Sigmoid colon (tissue), 7 donors: ENCODE measurements around the gene KRTAP10-5. TPM values are rescaled to one million over a fixed set of nuclear protein-coding genes. Genes with fewer than 3 reads are reported as not detected.
"Not testable (repeated sequence)": the region's sequence is repeated elsewhere in the genome, so short reads cannot be mapped to it uniquely, and the experiment has no call there.

Experiments used
- DNase-seq: peaks from one replicate; pipeline ENCODE4 v3.0.0-alpha.2; 2019
- H3K27ac ChIP-seq, 4 donors: fragments of 200-600 bp; sonication (generic); one replicate each; pipeline ENCODE4 v1.5.1; 2016 to 2019; ENCODE audit warnings: mild to moderate bottlenecking in 1 of 4
- H3K27me3 ChIP-seq, 3 donors: fragments of 200-600 bp; sonication (generic); one replicate each; pipeline ENCODE4 v1.5.1; 2019; ENCODE audit warnings: mild to moderate bottlenecking in 1 of 3
- H3K36me3 ChIP-seq, 4 donors: fragments of 200-600 bp; sonication (generic); one replicate each; pipeline ENCODE4 v1.5.1; 2016 to 2019
- H3K4me1 ChIP-seq, 4 donors: fragments of 200-600 bp; sonication (generic); one replicate each; pipeline ENCODE4 v1.5.1; 2017 to 2019
- H3K4me3 ChIP-seq, 4 donors: fragments of 200-600 bp; sonication (generic); one replicate each; pipeline ENCODE4 v1.5.1; 2017 to 2019; ENCODE audit warnings: mild to moderate bottlenecking in 2 of 4, moderate library complexity in 1 of 4
- H3K9me3 ChIP-seq, 4 donors: fragments of 200-600 bp in 3 of 4; sonication (generic) in 3 of 4; one replicate each; pipeline versions ENCODE4 v1.5.1 to v1.6.1; 2013 to 2019
- CTCF ChIP-seq, 4 experiments: fragments of 450-650 bp in 3 of 4; fragments of 200-600 bp in 1 of 4; IDR thresholded peaks; one replicate each; pipeline ENCODE4 v1.5.1; 2016 to 2019; ENCODE audit warnings: antibody characterized with exemption in 4 of 4, mild to moderate bottlenecking in 3 of 4, moderate library complexity in 2 of 4
- EP300 ChIP-seq, 4 donors: sonication (generic); formaldehyde crosslinking; IDR thresholded peaks; one replicate each; pipeline ENCODE4 v1.6.1; 2017; ENCODE audit warnings: antibody characterized with exemption in 4 of 4
- POLR2A ChIP-seq, 2 donors: fragments of 450-650 bp; IDR thresholded peaks; one replicate each; pipeline ENCODE4 v1.6.1; 2016; ENCODE audit warnings: antibody characterized with exemption in 2 of 2, mild to moderate bottlenecking in 2 of 2, moderate library complexity in 2 of 2
- POLR2AphosphoS5 ChIP-seq, 4 donors: sonication (generic); formaldehyde crosslinking; IDR thresholded peaks; one replicate each; pipeline ENCODE4 v1.6.1; 2017; ENCODE audit warnings: antibody characterized with exemption in 4 of 4
- WGBS, 2 donors: extraction: QIAGEN DNeasy Blood & Tissue Kit; methylation state at CpG; one replicate each; pipeline ENCODE4 v1.1.7; 2013; 5-methylcytosine and 5-hydroxymethylcytosine counted together
- intact Hi-C: fragments of 100-400 bp; cut with DNase I; formaldehyde crosslinking; loops from one replicate; pipeline ENCODE4 v1.15.1; 2023
- polyA plus RNA-seq, 3 donors: library from polyadenylated mRNA; stranded (reverse); fragments of 200-250 nt; gene quantifications; one replicate each; pipeline ENCODE4 v1.2.3, GENCODE V29; 2013
- total RNA-seq, 4 donors: library from RNA; depleted of rRNA; stranded (reverse); fragments of >200 nt; gene quantifications; one replicate each; pipeline ENCODE4 v1.1.0, GENCODE V29; 2016
- donor health status: healthy with polysubstance abuse.
- donor health status: Bipolar disorder and iron deficiency.
- donor health status: healthy.

Gene KRTAP10-5
- total and polyA plus RNA-seq, 7 donors = not detected

DNA sequence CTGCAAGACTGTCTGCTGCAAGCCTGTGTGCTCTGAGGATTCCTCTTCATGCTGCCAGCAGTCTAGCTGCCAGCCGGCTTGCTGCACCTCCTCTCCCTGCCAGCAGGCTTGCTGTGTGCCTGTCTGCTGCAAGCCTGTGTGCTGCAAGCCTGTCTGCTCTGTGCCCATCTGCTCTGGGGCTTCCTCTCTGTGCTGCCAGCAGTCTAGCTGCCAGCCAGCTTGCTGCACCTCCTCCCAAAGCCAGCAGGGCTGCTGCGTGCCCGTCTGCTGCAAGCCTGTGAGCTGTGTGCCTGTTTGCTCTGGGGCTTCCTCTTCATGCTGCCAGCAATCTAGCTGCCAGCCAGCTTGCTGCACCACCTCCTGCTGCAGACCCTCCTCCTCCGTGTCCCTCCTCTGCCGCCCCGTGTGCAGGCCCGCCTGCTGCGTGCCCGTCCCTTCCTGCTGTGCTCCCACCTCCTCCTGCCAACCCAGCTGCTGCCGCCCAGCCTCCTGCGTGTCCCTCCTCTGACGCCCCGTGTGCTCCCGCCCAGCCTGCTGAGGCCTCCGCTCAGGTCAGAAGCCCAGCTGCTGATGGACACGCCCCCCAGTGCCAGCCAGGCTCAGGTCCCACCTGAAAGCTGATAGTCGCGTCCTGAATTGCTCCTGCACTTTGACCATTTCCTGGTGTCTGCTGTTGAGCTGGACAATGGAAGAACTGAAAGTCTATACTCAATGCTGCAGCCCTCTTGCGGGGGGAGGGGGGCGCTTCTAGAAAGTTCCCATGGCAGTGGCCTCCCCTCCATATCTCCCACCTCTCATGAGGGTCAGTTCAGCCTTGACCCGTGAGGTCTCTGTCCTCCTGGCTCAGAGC lies 5.7 kb downstream of the KRTAP10-5 start:
- Histone ChIP-seq H3K27me3 (peaks cover 0 to 14% (median 0%) of the 10 kb centered on the region in 3 donors), H3K27ac (no peak overlapping the region), H3K4me1 (no peaks in the 10 kb centered on the region), H3K9me3 (peaks cover 0 to 3% (median 2%) of the 10 kb centered on the region in 4 donors), H3K4me3 (no peak overlapping the region), H3K36me3 (no peaks in the 10 kb centered on the region)
- intact Hi-C loops = no loop called here
- no peak for TF ChIP-seq POLR2AphosphoS5 (IDR thresholded peaks at IDR 0.05)
- no peak for TF ChIP-seq EP300 (IDR thresholded peaks at IDR 0.05)
- TF ChIP-seq POLR2A (IDR thresholded peaks at IDR 0.05) = no peak
- no peak for TF ChIP-seq CTCF (IDR thresholded peaks at IDR 0.05)
- 10 to 37% methylated on average over 21 of the region's 21 CpGs for WGBS, 2 donors
- DNase-seq = no peak

- H3K27ac ChIP-seq, H3K36me3 ChIP-seq, DNase-seq, H3K4me1 ChIP-seq, H3K4me3 ChIP-seq, intact Hi-C loops, H3K9me3 ChIP-seq: not testable (repeated sequence)
- 35 to 69% methylated on average over 22 of the region's 25 CpGs for WGBS, 2 donors
- peaks cover 0 to 14% (median 0%) of the 10 kb centered on the region in 3 donors for H3K27me3 ChIP-seq
Measured at GRCh38 chr21:44573630-44574456, 6.6 kb downstream of the KRTAP10-5 start, which contains the start of gene KRTAP10-4. Gene KRTAP10-4, plus strand, starts transcription at chr21:44573729. Its CDS starts 30 bp downstream, at chr21:44573759.

DNA sequence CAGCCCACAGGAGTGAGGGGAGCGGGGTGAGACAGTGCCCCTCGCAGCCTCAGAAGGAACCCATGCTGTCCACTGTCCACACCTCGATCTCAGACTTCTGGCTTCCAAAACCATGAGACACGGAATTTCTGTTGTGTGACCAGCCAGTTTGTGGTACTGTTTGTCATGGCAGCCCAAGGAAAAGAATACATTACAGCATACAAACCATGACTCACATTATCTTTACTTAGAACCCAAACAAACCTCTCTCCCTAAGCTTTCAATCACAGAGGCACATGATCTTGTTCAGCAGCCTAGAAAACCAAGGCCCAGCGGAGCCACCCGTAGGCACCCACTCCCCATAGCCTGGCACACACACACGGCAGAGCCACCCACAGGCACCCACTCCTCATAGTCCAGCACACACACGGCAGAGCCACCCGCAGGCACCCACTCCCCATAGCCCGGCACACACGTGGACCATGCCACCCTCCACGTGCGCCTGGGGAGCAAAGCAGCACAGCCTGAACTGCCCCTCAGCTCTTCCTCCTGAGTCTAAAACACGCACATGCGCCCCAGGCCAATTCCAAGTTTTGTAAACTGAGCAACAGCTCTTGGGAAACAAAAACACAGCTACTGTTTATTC lies 7.3 kb downstream of the KRTAP10-5 start:
- DNase-seq = no peak
- TF ChIP-seq POLR2A (IDR thresholded peaks at IDR 0.05) = no peak
- no peak for TF ChIP-seq CTCF (IDR thresholded peaks at IDR 0.05)
- no peak for TF ChIP-seq POLR2AphosphoS5 (IDR thresholded peaks at IDR 0.05)
- no peak for TF ChIP-seq EP300 (IDR thresholded peaks at IDR 0.05)
- 85 to 87% methylated on average over 15 of the region's 15 CpGs for WGBS, 2 donors
- Histone ChIP-seq H3K4me1 (no peaks in the 10 kb centered on the region), H3K27ac (no peak overlapping the region), H3K4me3 (no peak overlapping the region), H3K36me3 (no peaks in the 10 kb centered on the region), H3K9me3 (peaks cover 0 to 3% (median 2%) of the 10 kb centered on the region in 4 donors), H3K27me3 (peaks cover 0 to 14% (median 0%) of the 10 kb centered on the region in 3 donors)
- intact Hi-C loops = no loop called here

GRCh38 chr21:44571844-44572782 lies 8.3 kb downstream of the KRTAP10-5 start:
- WGBS, 2 donors = 90 to 91% methylated on average over 40 of the region's 40 CpGs
- H3K27me3 ChIP-seq = peaks cover 0 to 14% (median 0%) of the 10 kb centered on the region in 3 donors
- no peaks in the 10 kb centered on the region for H3K36me3 ChIP-seq
- DNase-seq = peak; percentile 57
- no peak overlapping the region for H3K27ac ChIP-seq
- H3K4me1 ChIP-seq = no peaks in the 10 kb centered on the region
- H3K9me3 ChIP-seq = peaks cover 0 to 3% (median 0%) of the 10 kb centered on the region in 4 donors
- TF ChIP-seq EP300 (IDR thresholded peaks at IDR 0.05) = no peak
- TF ChIP-seq CTCF (IDR thresholded peaks at IDR 0.05) = no peak
- TF ChIP-seq POLR2A (IDR thresholded peaks at IDR 0.05) = no peak
- TF ChIP-seq POLR2AphosphoS5 (IDR thresholded peaks at IDR 0.05) = no peak
- intact Hi-C loops = no loop called here
- H3K4me3 ChIP-seq = no peak overlapping the region
